ENCODE data around the gene TTF1.
A peak's percentile ranks its signal among the peaks of the same experiment; 100 is the strongest.
"Not testable (repeated sequence)": the region's sequence is repeated elsewhere in the genome, so short reads cannot be mapped to it uniquely, and the experiment has no call there.

Gene TTF1

DNA sequence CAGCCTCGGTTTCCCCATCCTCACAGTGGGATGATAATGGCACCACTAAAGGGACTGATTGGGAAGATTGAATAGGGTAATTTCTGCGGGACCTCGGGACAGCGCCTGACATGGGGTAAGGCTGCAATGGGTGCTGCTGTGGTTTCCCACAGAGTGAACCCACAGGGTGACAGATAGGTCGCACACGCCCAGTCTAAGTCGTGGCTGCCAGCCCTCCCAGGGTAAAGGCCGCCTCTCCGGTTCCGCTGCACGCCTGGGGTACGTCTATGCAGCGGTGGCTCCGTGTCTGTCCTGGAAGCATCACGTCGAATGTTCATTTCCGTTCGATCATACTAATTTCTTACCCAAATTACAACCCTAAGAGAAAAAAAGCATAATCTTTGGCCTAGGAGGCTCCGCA lies 4.0 kb upstream of the TTF1 start:
- peak; percentile 36 to 44 for DNase-seq

DNA sequence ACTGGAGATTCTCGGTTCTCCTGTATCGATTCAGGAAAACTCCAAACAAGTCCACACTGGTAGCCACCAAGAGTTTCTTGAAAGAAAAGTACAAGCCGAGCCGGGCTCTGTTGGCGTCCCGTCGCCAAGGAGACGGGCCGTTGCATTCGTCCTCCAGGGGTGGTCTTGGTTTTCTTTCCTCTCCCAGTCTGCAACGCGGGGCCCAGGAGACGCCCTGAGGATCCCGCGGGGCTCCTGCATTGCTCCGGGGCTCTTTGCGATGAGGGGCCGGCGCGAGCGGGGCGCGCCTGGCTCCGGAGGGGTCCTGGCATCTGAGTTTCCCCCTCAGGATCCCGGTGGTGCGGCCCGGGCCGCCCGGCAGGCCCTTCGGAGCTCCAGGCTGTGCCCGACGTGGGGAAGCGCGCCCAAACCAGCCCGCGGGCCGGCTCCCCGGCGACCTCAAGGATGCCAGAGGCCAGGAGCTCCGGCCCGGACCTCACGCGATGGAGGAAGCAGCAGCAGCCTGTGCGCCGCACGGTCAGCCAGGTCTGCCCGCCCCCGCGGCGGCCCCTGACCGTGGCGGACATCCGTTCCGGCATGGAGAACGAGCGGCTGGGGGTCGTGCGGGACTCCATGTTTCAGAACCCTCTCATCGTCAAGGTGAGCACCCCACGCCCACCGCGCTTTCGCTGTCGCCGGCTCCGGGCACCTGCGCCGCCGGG lies 3.3 kb upstream of the TTF1 start, which contains the start of gene CFAP77:
TSS of gene CFAP77 (plus strand) at position 384 of the 701 bp plus-strand sequence. CDS start at position 445, 61 bp downstream.
- DNase-seq, result peak; percentile 58 to 62

DNA sequence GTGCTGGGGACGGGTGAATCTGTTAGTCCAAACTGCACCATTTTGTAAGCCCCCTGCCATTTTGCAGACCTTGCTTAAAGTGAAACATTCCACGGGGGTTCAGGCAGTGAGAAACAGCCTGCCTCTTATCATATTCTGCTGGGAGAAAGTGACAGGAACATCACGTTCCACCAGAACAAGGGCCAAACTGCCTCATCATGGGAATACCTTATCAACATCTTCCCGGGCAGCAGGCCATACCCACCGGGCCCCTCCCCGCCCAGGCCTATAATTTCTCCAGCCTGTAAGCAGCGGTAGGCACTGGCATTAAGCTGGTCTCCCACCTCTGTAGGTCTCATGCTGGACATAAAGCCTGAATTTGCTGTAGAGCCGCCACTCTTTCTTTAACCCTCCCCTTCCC lies 1.9 kb upstream of the TTF1 start:
- no peak for DNase-seq

DNA sequence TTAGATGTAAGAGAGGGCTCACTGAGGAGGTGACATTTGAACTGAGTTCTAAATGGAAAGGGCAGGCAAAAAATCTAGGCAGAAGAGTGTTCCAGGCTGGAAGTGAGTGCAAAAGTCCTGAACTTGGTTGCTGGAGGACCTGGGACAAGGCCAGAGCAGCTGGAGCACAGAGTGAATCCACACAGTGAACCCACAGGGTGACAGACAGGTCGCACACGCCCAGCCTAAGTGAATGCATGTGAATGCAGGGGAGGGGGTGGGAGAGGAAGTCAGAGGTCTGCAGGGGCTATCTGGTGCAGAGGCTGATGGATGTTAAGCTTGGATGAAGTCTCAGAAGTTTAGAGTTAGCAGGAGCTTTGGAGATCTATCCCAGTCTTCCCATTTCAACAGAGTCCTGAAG lies 556 bp upstream of the TTF1 start:
- DNase-seq, result no peak

- DNase-seq, result peak; percentile 21 to 28
Observed at GRCh38 chr9:132404228-132404881, 2.3 kb downstream of the TTF1 start.

- no peak for DNase-seq
Observed at GRCh38 chr9:132401824-132402223, 4.8 kb downstream of the TTF1 start.

GRCh38 chr9:132395560-132395959 lies 11.1 kb downstream of the TTF1 start:
- no peak for DNase-seq

GRCh38 chr9:132391449-132391848 lies 15.2 kb downstream of the TTF1 start:
- no peak for DNase-seq

- DNase-seq, result no peak
Observed at GRCh38 chr9:132390966-132391365, 15.7 kb downstream of the TTF1 start.

- no peak for DNase-seq
Observed at GRCh38 chr9:132387133-132387532, 19.5 kb downstream of the TTF1 start.

DNA sequence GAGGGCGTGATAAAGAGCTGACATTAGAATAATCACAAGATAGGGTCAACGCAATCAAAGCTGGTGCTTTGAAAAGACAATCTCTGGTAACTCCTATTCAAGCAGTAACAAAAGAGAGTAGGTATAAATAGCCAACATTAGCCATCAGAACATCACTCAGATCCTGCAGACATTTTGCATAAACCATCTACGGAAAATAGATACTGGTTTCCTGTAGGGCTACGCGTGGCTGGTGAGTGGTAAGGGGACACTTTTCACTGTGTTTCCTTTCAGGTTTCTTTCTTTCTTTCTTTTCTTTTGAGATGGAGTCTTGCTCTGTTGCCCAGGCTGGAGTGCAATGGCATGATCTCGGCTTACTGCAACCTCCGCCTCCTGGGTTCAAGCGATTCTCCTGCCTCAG lies 22.3 kb downstream of the TTF1 start:
- DNase-seq, result no peak

DNA sequence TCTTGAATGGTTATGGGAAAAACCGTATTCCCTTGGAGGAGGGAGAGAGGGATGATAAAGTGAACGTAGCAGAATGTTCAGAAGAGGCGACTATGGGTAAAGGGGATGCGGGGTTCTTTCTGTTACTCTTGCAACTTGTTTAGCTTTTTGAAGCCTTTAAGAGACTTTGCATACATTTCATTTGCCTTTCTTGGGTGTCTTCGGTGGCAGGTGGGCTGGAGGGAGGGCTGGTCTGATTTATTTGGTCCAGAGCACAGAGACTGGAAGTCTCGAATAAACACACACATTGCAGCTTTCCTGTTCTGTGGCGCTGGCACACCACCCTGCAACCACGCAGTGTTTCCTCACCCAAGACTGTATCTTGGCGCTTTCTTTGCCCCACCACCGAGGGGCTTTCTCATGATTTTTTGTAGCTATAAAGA lies 23.2 kb downstream of the TTF1 start:
- DNase-seq, result no peak

DNA sequence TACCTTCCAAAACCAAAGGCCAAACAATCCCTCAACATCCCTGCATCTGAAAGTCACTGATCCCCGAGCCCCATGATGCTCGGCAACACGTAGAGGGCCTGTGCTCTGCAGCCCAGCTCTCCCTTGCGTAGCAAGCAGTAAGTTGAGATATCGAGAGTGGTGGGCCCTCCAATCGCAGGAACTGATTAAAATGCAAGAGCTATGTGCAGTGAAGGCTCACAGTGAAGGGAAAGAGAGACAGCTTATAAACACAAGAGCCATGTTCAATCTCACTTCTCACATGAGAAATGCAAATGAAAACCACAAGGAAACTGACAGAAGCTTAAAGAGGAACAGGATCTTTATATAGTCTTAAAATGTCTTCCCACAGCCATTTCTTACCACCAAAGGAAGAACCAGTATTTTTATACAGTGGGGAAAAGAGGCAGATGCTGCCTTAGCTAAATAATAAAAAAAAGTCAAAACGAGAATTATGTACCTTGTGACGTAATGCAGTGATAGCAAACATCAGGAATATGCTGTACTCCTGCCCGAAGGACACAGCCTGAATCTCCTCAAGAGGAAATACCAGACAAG lies 24.6 kb downstream of the TTF1 start:
- DNase-seq, result no peak

- not testable (repeated sequence) for DNase-seq
Observed at GRCh38 chr9:132378416-132378815, 28.2 kb downstream of the TTF1 start.

GRCh38 chr9:132377769-132378168 lies 28.9 kb downstream of the TTF1 start:
- not testable (repeated sequence) for DNase-seq

GRCh38 chr9:132372177-132373095 lies 34.2 kb downstream of the TTF1 start:
- no peak for DNase-seq

DNA sequence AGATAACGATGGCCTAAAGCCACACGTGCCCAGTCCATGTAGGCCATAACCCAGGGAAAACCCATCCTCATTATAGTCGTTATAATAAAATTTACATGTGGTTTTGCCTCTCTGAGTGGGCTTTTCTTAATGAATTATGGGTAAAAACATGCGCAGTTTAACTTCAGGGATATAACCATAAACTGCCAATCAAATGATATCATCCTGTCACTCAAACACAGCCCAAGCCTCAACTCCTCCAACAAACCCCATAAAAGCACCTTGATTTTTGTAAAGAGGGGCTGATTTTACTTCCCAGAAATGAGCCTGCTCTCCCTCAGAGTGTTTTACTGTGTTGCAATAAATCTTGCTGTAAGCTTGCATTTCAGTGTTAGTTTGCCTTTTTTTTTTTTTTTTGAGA lies 36.0 kb downstream of the TTF1 start:
- no peak for DNase-seq

- DNase-seq, result no peak
Observed at GRCh38 chr9:132369421-132369820, 37.2 kb downstream of the TTF1 start.

GRCh38 chr9:132367613-132368313 lies 38.9 kb downstream of the TTF1 start:
- no peak for DNase-seq

DNA sequence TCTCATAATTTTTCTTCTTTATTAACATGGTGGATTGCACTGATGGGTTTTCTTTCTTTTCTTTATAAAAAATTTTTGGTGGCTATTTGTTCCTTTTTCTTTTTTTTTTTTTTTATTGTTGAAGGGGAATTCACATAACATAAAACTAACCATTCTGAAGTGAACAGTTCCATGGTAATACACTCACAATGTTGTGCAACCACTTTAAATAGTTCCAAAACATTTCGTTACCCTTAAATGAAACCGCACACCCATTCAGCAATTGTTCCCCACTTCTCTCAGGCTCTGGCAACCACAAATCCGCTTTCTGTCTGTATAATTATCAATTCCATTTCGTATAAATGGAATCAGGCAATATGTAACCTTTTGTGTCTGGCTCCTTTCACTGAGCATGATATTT lies 40.2 kb downstream of the TTF1 start:
- DNase-seq, result no peak

GRCh38 chr9:132365986-132366385 lies 40.7 kb downstream of the TTF1 start:
- DNase-seq, result no peak

DNA sequence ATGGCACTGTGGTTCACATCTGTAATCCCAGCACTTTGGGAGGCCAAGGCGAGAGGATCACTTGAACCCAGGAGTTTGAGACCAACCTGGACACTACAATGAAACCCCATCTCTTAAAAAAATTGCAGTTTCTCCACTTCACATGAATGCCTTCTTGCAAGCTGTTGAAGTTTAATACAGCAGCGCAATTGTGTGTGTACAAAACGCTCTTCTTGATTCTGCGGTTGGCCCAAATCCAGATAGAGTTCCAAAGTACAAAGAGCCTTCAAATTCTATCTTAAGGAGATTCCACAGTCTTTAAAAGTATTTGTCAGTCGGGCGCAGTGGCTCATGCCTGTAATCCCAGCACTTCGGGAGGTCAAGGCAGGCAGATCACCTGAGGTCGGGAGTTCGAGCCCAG lies 42.6 kb downstream of the TTF1 start:
- no peak for DNase-seq
